A549 (cell line): Measurements from ENCODE around the gene BGN. TPM values are rescaled to one million over a fixed set of nuclear protein-coding genes. Genes with fewer than 3 reads are reported as not detected.

ENCODE experiments used
- ATAC-seq, 2 experiments: fragments of 200-7000 bp in 1 of 2; fragments of >200 bp in 1 of 2; cut with Nextera tagmentation in 1 of 2; cut with Tn5 transposase in 1 of 2; 3 replicates each; pipeline versions ENCODE4 v1.8.0 to v1.9.1; 2018 to 2020; ENCODE audit warnings: mild to moderate bottlenecking in 1 of 2, moderate library complexity in 1 of 2
- CTCF ChIA-PET: fragments of 300-600 bp; sonication (Branson Sonifier 250); formaldehyde crosslinking; extraction: SDS; loops from one replicate; lab custom pipeline; 2021; ENCODE audit warnings: antibody characterized with exemption, inconsistent platforms; lab: Yijun Ruan, JAX
- POLR2A ChIA-PET: fragments of 350-600 bp; formaldehyde crosslinking; extraction: SDS; loops from one replicate; lab custom pipeline; 2021; ENCODE audit warnings: antibody characterized with exemption, inconsistent platforms; lab: Yijun Ruan, JAX
- DNase-seq, 2 experiments: peaks; one replicate each; pipeline versions ENCODE4 v3.0.0 to v3.0.0-alpha.2; 2011 to 2016; ENCODE audit warnings: low read depth in 1 of 2, low spot score in 1 of 2
- FAIRE-seq: peaks from 2 replicates; lab custom pipeline; 2011; peaks lifted over from hg19 to GRCh38; lab: Jason Lieb, UNC
- H3K27ac ChIP-seq, 2 experiments: fragments of >200 bp; sonication (Bioruptor Twin); formaldehyde crosslinking; 3 replicates each; pipeline ENCODE4 v1.5.1; 2016 to 2017
- H3K4me1 ChIP-seq: fragments of >200 bp; sonication (Bioruptor Twin); formaldehyde crosslinking; 3 replicates; pipeline ENCODE4 v1.6.1; 2016
- H3K4me2 ChIP-seq: fragments of >200 bp; sonication (Bioruptor Twin); formaldehyde crosslinking; 3 replicates; pipeline ENCODE4 v1.6.1; 2016
- H3K4me3 ChIP-seq: fragments of >200 bp; sonication (Bioruptor Twin); formaldehyde crosslinking; 3 replicates; pipeline ENCODE4 v1.5.1; 2016
- H3K9me3 ChIP-seq: fragments of >200 bp; sonication (Bioruptor Twin); formaldehyde crosslinking; 3 replicates; pipeline ENCODE4 v1.6.1; 2016
- BHLHE40 ChIP-seq: IDR thresholded peaks from 2 replicates; pipeline ENCODE4 v1.6.1; 2012; ENCODE audit warnings: low read depth, low read length, inconsistent platforms
- CBX2 ChIP-seq: fragments of 200-600 bp; sonication (generic); IDR thresholded peaks from 2 replicates; pipeline ENCODE4 v1.6.1; 2016; ENCODE audit warnings: low read depth, mild to moderate bottlenecking, borderline replicate concordance
- CTCF ChIP-seq: fragments of >200 bp; sonication (Bioruptor Twin); formaldehyde crosslinking; IDR thresholded peaks from 3 replicates; pipeline ENCODE4 v1.5.1; 2016
- E2F6 ChIP-seq: IDR thresholded peaks from 2 replicates; pipeline ENCODE4 v1.6.1; 2012; ENCODE audit warnings: low read depth, borderline replicate concordance
- FOSB ChIP-seq: fragments of 250-450 bp; sonication (Bioruptor Pico); IDR thresholded peaks from 2 replicates; pipeline ENCODE4 v1.5.0; 2020; ENCODE audit warnings: mild to moderate bottlenecking, moderate library complexity
- HEYL ChIP-seq: fragments of 250-450 bp; sonication (Bioruptor Pico); IDR thresholded peaks from 2 replicates; pipeline ENCODE4 v1.8.0; 2021; ENCODE audit warnings: mild to moderate bottlenecking, moderate library complexity
- HMGXB4 ChIP-seq: fragments of 250-450 bp; sonication (Bioruptor Pico); IDR thresholded peaks from 2 replicates; pipeline ENCODE4 v1.5.0; 2021; ENCODE audit warnings: mild to moderate bottlenecking, moderate library complexity, borderline replicate concordance
- KDM1A ChIP-seq: fragments of 200-600 bp; sonication (generic); IDR thresholded peaks from 2 replicates; pipeline ENCODE4 v1.6.1; 2016; ENCODE audit warnings: low read depth, mild to moderate bottlenecking
- MAFK ChIP-seq: fragments of 450-650 bp; IDR thresholded peaks from 2 replicates; pipeline ENCODE4 v1.6.1; 2014; ENCODE audit not compliant: partially characterized antibody
- MYC ChIP-seq: IDR thresholded peaks from 2 replicates; pipeline ENCODE4 v1.6.1; 2012; ENCODE audit warnings: mild to moderate bottlenecking, inconsistent platforms, low read length, improper control_type of control experiment, borderline replicate concordance
- PBX3 ChIP-seq: IDR thresholded peaks from 2 replicates; pipeline ENCODE4 v1.6.1; 2012
- PHF8 ChIP-seq: fragments of 200-600 bp; sonication (generic); IDR thresholded peaks from 2 replicates; pipeline ENCODE4 v1.6.1; 2016; ENCODE audit warnings: low read depth, mild to moderate bottlenecking, antibody characterized with exemption, moderate library complexity, borderline replicate concordance
- POLR2AphosphoS2 ChIP-seq: conservative IDR thresholded peaks from 2 replicates; pipeline ENCODE4 v1.6.1; 2012; ENCODE audit warnings: low read length, improper control_type of control experiment, inconsistent platforms
- REST ChIP-seq: fragments of 200-600 bp; sonication (generic); IDR thresholded peaks from 2 replicates; pipeline ENCODE4 v1.6.1; 2016; ENCODE audit warnings: antibody characterized with exemption, mild to moderate bottlenecking, moderate library complexity
- RNF2 ChIP-seq: fragments of 200-600 bp; sonication (generic); IDR thresholded peaks from 2 replicates; pipeline ENCODE4 v1.6.1; 2016; ENCODE audit warnings: low read depth, mild to moderate bottlenecking, antibody characterized with exemption, moderate library complexity, borderline replicate concordance
- SMC3 ChIP-seq: fragments of >200 bp; sonication (Bioruptor Twin); formaldehyde crosslinking; IDR thresholded peaks from 3 replicates; pipeline ENCODE4 v1.6.1; 2018; ENCODE audit warnings: inconsistent platforms
- TP53 ChIP-seq: fragments of 250-450 bp; sonication (Bioruptor Pico); IDR thresholded peaks from 2 replicates; pipeline ENCODE4 v1.5.0; 2021; ENCODE audit warnings: mild to moderate bottlenecking, moderate library complexity
- ZFP36 ChIP-seq: fragments of 450-650 bp; IDR thresholded peaks from 2 replicates; pipeline ENCODE4 v1.6.1; 2014; ENCODE audit warnings: borderline replicate concordance; ENCODE audit not compliant: partially characterized antibody
- WGBS: methylation state at CpG from one replicate; pipeline ENCODE4 v1.1.6; 2017; ENCODE audit errors: missing lambda C conversion rate; 5-methylcytosine and 5-hydroxymethylcytosine counted together
- polyA plus RNA-seq, 4 experiments: library from polyadenylated mRNA; depleted of rRNA in 3 of 4; stranded (reverse); fragments of >200 nt; fragmentation: RNase III in 1 of 4; extraction: RNeasy Plus Mini Kit Qiagen cat#74134 plus additional on column Dnase treatment in 1 of 4; gene quantifications; 2 replicates in 3 of 4; 3 replicates in 1 of 4; pipeline ENCODE4 v1.2.3, GENCODE V29; 2011 to 2017

BGN gene
- polyA plus RNA-seq, 2 of the 4 experiments (the other 2 are of a cell fraction), result 0.04 TPM; not detected in 1

GRCh38 chrX:153509592-153509991 is 14.8 kb downstream of the BGN start (continued):
- TF ChIP-seq REST (no peak), CTCF (no peak), RNF2 (no peak), ZFP36 (no peak)

- Histone ChIP-seq H3K4me2 (no peak overlapping the region), H3K9me3 (no peaks in the 10 kb centered on the region), H3K4me1 (no peaks in the 10 kb centered on the region), H3K27ac (no peak overlapping the region), H3K4me3 (no peak overlapping the region)
- ATAC-seq, result no peak
- DNase-seq, result no peak
- ChIA-PET CTCF (interaction anchor here (1.1 to 7.6 kb wide), 6 partner anchors 10 to 478 kb away, joined by 3 to 130 read pairs (median 4); partner anchors contain the start of gene HAUS7), POLR2A (no interaction called here)
- TF ChIP-seq MAFK (no peak), E2F6 (no peak), MYC (no peak), HMGXB4 (CRISPR knock-in tag) (no peak), CBX2 (no peak), FOSB (CRISPR knock-in tag) (no peak), PBX3 (no peak), KDM1A (no peak), BHLHE40 (no peak), PHF8 (no peak), POLR2AphosphoS2 (no peak), HEYL (no peak), SMC3 (no peak), TP53 (no peak)
- no peak for FAIRE-seq
- WGBS, result 84% methylated on average over 3 of the region's 11 CpGs
Measured at GRCh38 chrX:153510383-153510782, 15.6 kb downstream of the BGN start.
